ENCODE measurements around the gene SLC35A4.
"Not testable (repeated sequence)": the region's sequence is repeated elsewhere in the genome, so short reads cannot be mapped to it uniquely, and the experiment has no call there.

Gene SLC35A4

GRCh38 chr5:140595538-140596300 is 31.1 kb downstream of the SLC35A4 start:
- H3K4me3 ChIP-seq (ENCODE audit: low read depth, low read length): no peak overlapping the region
- TF ChIP-seq CTCF (IDR thresholded peaks at IDR 0.05; ENCODE audit: insufficient read depth, low read depth, low read length, missing control alignments): no peak
- peak; percentile 7 for DNase-seq (ENCODE audit: low read depth)

DNA sequence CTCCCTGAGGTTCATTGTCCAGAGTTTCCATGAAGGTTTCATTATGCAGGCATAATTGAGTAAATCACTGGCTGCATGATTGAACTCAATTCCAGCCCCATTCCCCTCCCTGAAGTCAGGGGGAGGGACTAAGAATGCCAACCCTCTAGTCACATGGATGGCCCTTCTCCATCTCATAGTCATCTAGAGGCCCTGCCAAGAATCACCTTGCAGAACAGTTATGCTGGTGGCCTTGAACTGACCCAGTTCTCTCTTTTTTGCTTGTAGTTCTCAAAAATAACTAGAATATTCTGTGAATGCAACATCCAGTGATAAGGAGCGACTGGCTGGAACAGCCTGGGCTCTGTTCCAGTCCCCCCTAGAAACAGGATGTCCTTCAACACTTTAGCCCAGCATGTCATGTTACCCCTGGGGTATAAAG is 31.7 kb downstream of the SLC35A4 start:
- DNase-seq (ENCODE audit: low read depth): no peak
- no peak for TF ChIP-seq CTCF (IDR thresholded peaks at IDR 0.05; ENCODE audit: insufficient read depth, low read depth, low read length, missing control alignments)
- no peak overlapping the region for H3K4me3 ChIP-seq (ENCODE audit: low read depth, low read length)

DNA sequence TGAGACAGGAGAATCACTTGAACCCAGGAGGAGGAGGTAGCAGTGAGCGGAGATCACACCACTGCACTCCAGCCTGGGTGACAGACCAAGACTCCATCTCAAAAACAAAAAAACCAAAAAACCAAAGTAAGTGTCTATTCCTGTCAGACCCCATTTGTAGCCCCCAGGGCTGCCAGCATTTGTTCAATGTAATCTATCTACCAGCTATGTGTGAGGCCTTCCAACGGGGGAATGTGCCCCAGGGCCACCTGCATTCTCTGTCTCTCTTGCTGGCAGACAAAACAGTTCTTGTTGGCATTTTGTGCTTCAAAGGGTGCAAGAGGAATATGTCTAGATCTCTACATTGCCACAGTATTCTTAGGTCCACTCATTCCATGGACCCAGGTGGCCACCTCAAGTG is 34.2 kb downstream of the SLC35A4 start:
- no peak overlapping the region for H3K4me3 ChIP-seq (ENCODE audit: low read depth, low read length)
- DNase-seq (ENCODE audit: low read depth): no peak
- no peak for TF ChIP-seq CTCF (IDR thresholded peaks at IDR 0.05; ENCODE audit: insufficient read depth, low read depth, low read length, missing control alignments)

DNA sequence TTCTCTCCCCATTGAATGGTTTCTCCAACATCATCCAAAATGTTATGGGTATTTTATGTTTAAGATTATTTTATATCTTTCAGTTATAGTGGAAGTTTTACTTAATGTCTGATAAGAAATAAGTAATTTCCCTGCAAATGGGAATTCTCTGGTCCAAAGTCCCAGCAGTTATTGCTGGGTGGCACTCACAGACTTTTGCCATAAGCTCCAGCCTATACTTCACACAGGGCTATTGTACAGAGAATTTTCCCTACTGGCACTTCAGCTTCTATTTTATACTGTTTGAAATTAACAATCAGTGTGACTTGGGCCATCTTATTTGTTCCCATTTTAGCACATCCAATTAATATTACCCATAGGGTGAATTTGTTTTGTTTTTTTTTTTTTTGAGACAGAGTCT is 35.5 kb downstream of the SLC35A4 start:
- no peak for DNase-seq (ENCODE audit: low read depth)
- no peak overlapping the region for H3K4me3 ChIP-seq (ENCODE audit: low read depth, low read length)
- TF ChIP-seq CTCF (IDR thresholded peaks at IDR 0.05; ENCODE audit: insufficient read depth, low read depth, low read length, missing control alignments): no peak

GRCh38 chr5:140602147-140602546 is 37.5 kb downstream of the SLC35A4 start:
- no peak for DNase-seq (ENCODE audit: low read depth)

GRCh38 chr5:140603446-140603698 is 38.7 kb downstream of the SLC35A4 start:
- not testable (repeated sequence) for DNase-seq (ENCODE audit: low read depth); H3K4me3 ChIP-seq (ENCODE audit: low read depth, low read length)

More at GRCh38 chr5:140602147-140602546, 37.5 kb downstream of the SLC35A4 start:
- no peak overlapping the region for H3K4me3 ChIP-seq (ENCODE audit: low read depth, low read length)
- no peak for TF ChIP-seq CTCF (IDR thresholded peaks at IDR 0.05; ENCODE audit: insufficient read depth, low read depth, low read length, missing control alignments)

GRCh38 chr5:140603734-140604133 is 39.1 kb downstream of the SLC35A4 start:
- no peak overlapping the region for H3K4me3 ChIP-seq (ENCODE audit: low read depth, low read length)
- no peak for DNase-seq (ENCODE audit: low read depth)
- TF ChIP-seq CTCF (IDR thresholded peaks at IDR 0.05; ENCODE audit: insufficient read depth, low read depth, low read length, missing control alignments): no peak

Data from GM12865 (cell line).